Right cardiac atrium (tissue), 5 donors: Measurements from ENCODE around the gene ME3. TPM values are rescaled to one million over a fixed set of nuclear protein-coding genes. Genes with fewer than 3 reads are reported as not detected.

ENCODE experiments used
- ATAC-seq, 2 donors: fragments of 200-7000 bp; cut with Tn5 transposase; one replicate each; pipeline versions ENCODE4 v1.8.0 to v1.9.1; 2020; ENCODE audit warnings: moderate library complexity in 2 of 2, mild to moderate bottlenecking in 1 of 2
- DNase-seq, 3 donors: peaks; one replicate each; pipeline ENCODE4 v3.0.0-alpha.2; 2020
- H3K27ac ChIP-seq: one replicate; pipeline ENCODE4 v1.5.1; 2013; ENCODE audit warnings: mild to moderate bottlenecking, low read length, control low read depth, moderate library complexity
- H3K27me3 ChIP-seq: one replicate; pipeline ENCODE4 v1.6.1; 2013; ENCODE audit not compliant: control insufficient read depth, insufficient read depth
- H3K4me1 ChIP-seq: one replicate; pipeline ENCODE4 v1.6.1; 2013; ENCODE audit warnings: low read length; ENCODE audit not compliant: control insufficient read depth, insufficient read depth
- H3K4me3 ChIP-seq: one replicate; pipeline ENCODE4 v1.5.1; 2013; ENCODE audit warnings: low read length, control low read depth
- H3K9me3 ChIP-seq: one replicate; pipeline ENCODE4 v1.6.1; 2013; ENCODE audit warnings: low read length; ENCODE audit not compliant: control insufficient read depth
- WGBS: extraction: QIAGEN DNeasy Blood & Tissue Kit; methylation state at CpG from one replicate; pipeline ENCODE4 v1.1.7; 2013; 5-methylcytosine and 5-hydroxymethylcytosine counted together
- intact Hi-C, 4 donors: fragments of 100-400 bp; cut with DNase I; formaldehyde crosslinking; loops; one replicate each; pipeline versions ENCODE4 v1.11.0 to v1.14.0; 2022 to 2023
- polyA plus RNA-seq: library from polyadenylated mRNA; stranded (reverse); fragments of 200-250 nt; gene quantifications from one replicate; pipeline ENCODE4 v1.2.3, GENCODE V29; 2013
- total RNA-seq, 4 donors: library from RNA; stranded (reverse); fragmentation: NEBNext Ultra II Directional; extraction: Animal tissue kit (Norgen Biotek cat#: 25700); gene quantifications; one replicate each; pipeline ENCODE4 v1.2.1, GENCODE V29; 2021
- donor health status: healthy with polysubstance abuse.
- donor health status: DM: no; HTN: yes; CAD: no.
- donor health status: DM: no; HTN: no; CAD: no.
- donor health status: DM: no; HTN: yes; CAD: no; lungs with severe emphysema.
- donor health status: DM: yes; HTN: yes; CAD: no.

Gene ME3
- total and polyA plus RNA-seq, 5 donors = 20.8 to 24.0 (median 23.6) TPM

GRCh38 chr11:86587264-86588193, 84.9 kb downstream of the ME3 start:
- Histone ChIP-seq H3K9me3 (no peaks in the 10 kb centered on the region), H3K4me3 (no peak overlapping the region), H3K4me1 (peaks cover 10% of the 10 kb centered on the region), H3K27ac (peak overlapping the region; percentile 60), H3K27me3 (no peaks in the 10 kb centered on the region)
- ATAC-seq (peak in 1 of 2 donors; percentile 79), DNase-seq (peak in 1 of 3 donors; percentile 18)
- intact Hi-C loops = no loop called here
- 67% methylated on average over 6 of the region's 6 CpGs for WGBS

- Histone ChIP-seq H3K4me3 (no peak overlapping the region), H3K27ac (no peak overlapping the region), H3K4me1 (peaks cover 10% of the 10 kb centered on the region), H3K27me3 (no peaks in the 10 kb centered on the region), H3K9me3 (no peaks in the 10 kb centered on the region)
- intact Hi-C loops = no loop called here
- 97% methylated on average over 3 of the region's 3 CpGs for WGBS
- DNase-seq (no peak), ATAC-seq (no peak)
Measured at GRCh38 chr11:86586307-86586706, 86.1 kb downstream of the ME3 start.

GRCh38 chr11:86582898-86583297, 89.5 kb downstream of the ME3 start:
- ATAC-seq (no peak), DNase-seq (no peak)
- intact Hi-C loops = no loop called here
- no peak overlapping the region for H3K4me3 ChIP-seq
- no peaks in the 10 kb centered on the region for H3K9me3 ChIP-seq
- H3K4me1 ChIP-seq = peaks cover 14% of the 10 kb centered on the region
- H3K27ac ChIP-seq = no peak overlapping the region
- WGBS = 81% methylated on average over 3 of the region's 3 CpGs
- H3K27me3 ChIP-seq = no peaks in the 10 kb centered on the region

- intact Hi-C loops = no loop called here
- ATAC-seq = no peak
Measured at GRCh38 chr11:86580535-86580934, 91.9 kb downstream of the ME3 start.

GRCh38 chr11:86579406-86579731, 93.0 kb downstream of the ME3 start:
- peak in 1 of 2 donors; percentile 49 for ATAC-seq
- H3K4me3 ChIP-seq = no peak overlapping the region
- DNase-seq = no peak
- no peaks in the 10 kb centered on the region for H3K9me3 ChIP-seq
- 81% methylated on average over 1 of the region's 1 CpG for whole genome bisulfite sequencing
- no peaks in the 10 kb centered on the region for H3K27me3 ChIP-seq
- H3K4me1 ChIP-seq = peaks cover 20% of the 10 kb centered on the region
- intact Hi-C loops = no loop called here
- H3K27ac ChIP-seq = peak overlapping the region; percentile 1

More at GRCh38 chr11:86580535-86580934, 91.9 kb downstream of the ME3 start:
- Histone ChIP-seq H3K4me1 (peaks cover 19% of the 10 kb centered on the region), H3K27ac (no peak overlapping the region), H3K4me3 (no peak overlapping the region), H3K27me3 (no peaks in the 10 kb centered on the region), H3K9me3 (no peaks in the 10 kb centered on the region)
- 92% methylated on average over 2 of the region's 2 CpGs for WGBS
- no peak for DNase-seq

- WGBS = 95% methylated on average over 2 of the region's 2 CpGs
- ATAC-seq (no peak), DNase-seq (no peak)
- intact Hi-C loops = no loop called here
- no peaks in the 10 kb centered on the region for H3K9me3 ChIP-seq
- H3K4me3 ChIP-seq = no peak overlapping the region
- H3K27ac ChIP-seq = peak overlapping the region; percentile 62
- H3K27me3 ChIP-seq = no peaks in the 10 kb centered on the region
- H3K4me1 ChIP-seq = peaks cover 20% of the 10 kb centered on the region
Measured at GRCh38 chr11:86578727-86579405, 93.5 kb downstream of the ME3 start.

GRCh38 chr11:86577644-86578636, 94.5 kb downstream of the ME3 start:
- H3K27ac ChIP-seq = peak overlapping the region; percentile 62
- no peaks in the 10 kb centered on the region for H3K27me3 ChIP-seq
- intact Hi-C loops = no loop called here
- DNase-seq (peak; percentile 78 to 85 (median 83)), ATAC-seq (peak; percentile 82 to 97)
- 35% methylated on average over 10 of the region's 10 CpGs for WGBS
- no peaks in the 10 kb centered on the region for H3K9me3 ChIP-seq
- H3K4me1 ChIP-seq = peaks cover 20% of the 10 kb centered on the region
- no peak overlapping the region for H3K4me3 ChIP-seq

- Histone ChIP-seq H3K4me3 (no peak overlapping the region), H3K4me1 (peaks cover 20% of the 10 kb centered on the region), H3K9me3 (no peaks in the 10 kb centered on the region), H3K27me3 (no peaks in the 10 kb centered on the region), H3K27ac (peak overlapping the region; percentile 50)
- intact Hi-C loops = no loop called here
- 90% methylated on average over 1 of the region's 1 CpG for WGBS
- DNase-seq (no peak), ATAC-seq (no peak)
Measured at GRCh38 chr11:86576946-86577624, 95.3 kb downstream of the ME3 start.

GRCh38 chr11:86575927-86576326, 96.5 kb downstream of the ME3 start:
- 92% methylated on average over 2 of the region's 2 CpGs for WGBS
- no peaks in the 10 kb centered on the region for H3K9me3 ChIP-seq
- DNase-seq (no peak), ATAC-seq (no peak)
- no peaks in the 10 kb centered on the region for H3K27me3 ChIP-seq
- intact Hi-C loops = no loop called here
- no peak overlapping the region for H3K4me3 ChIP-seq
- H3K27ac ChIP-seq = no peak overlapping the region
- H3K4me1 ChIP-seq = peaks cover 20% of the 10 kb centered on the region

- Histone ChIP-seq H3K4me1 (peaks cover 20% of the 10 kb centered on the region), H3K4me3 (no peak overlapping the region), H3K27ac (no peak overlapping the region), H3K9me3 (no peaks in the 10 kb centered on the region), H3K27me3 (no peaks in the 10 kb centered on the region)
- DNase-seq (no peak), ATAC-seq (no peak)
- intact Hi-C loops = no loop called here
- WGBS = 95% methylated on average over 7 of the region's 7 CpGs
Measured at GRCh38 chr11:86575208-86575855, 97.1 kb downstream of the ME3 start.
